ENCODE data around the gene DCLRE1C.

DNA sequence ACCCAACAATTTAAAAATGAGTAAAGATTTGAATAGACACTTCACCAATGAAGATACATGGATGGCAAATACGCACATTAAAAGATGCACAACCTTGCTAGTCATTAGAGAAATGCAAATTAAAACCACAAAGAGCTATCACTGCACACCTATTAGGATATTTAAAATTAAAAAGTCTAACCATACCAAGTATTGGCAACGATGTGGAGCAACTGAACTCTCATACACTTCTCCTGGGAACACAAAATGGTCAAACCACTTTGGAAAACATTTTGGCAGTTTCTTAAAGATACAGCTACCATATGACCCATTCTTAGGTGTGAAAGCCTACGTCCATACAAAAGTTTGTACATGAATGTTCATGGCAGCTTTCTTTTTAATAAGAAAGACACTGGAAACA is 36.1 kb downstream of the DCLRE1C start:
- TF ChIP-seq, protein P1, sequence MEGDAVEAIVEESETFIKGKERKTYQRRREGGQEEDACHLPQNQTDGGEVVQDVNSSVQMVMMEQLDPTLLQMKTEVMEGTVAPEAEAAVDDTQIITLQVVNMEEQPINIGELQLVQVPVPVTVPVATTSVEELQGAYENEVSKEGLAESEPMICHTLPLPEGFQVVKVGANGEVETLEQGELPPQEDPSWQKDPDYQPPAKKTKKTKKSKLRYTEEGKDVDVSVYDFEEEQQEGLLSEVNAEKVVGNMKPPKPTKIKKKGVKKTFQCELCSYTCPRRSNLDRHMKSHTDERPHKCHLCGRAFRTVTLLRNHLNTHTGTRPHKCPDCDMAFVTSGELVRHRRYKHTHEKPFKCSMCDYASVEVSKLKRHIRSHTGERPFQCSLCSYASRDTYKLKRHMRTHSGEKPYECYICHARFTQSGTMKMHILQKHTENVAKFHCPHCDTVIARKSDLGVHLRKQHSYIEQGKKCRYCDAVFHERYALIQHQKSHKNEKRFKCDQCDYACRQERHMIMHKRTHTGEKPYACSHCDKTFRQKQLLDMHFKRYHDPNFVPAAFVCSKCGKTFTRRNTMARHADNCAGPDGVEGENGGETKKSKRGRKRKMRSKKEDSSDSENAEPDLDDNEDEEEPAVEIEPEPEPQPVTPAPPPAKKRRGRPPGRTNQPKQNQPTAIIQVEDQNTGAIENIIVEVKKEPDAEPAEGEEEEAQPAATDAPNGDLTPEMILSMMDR (IDR thresholded peaks at IDR 0.05): no peak
- no peak for TF ChIP-seq POLR2A (IDR thresholded peaks at IDR 0.05)

Measured in adrenal gland (tissue), 5 donors.